NCI-H146 treated with DMSO at 0.1 percent for 48 hours (cell line): ENCODE measurements around the gene SPTBN1.
"Not testable (repeated sequence)": the region's sequence is repeated elsewhere in the genome, so short reads cannot be mapped to it uniquely, and the experiment has no call there.

ENCODE experiments used
- DNase-seq: peaks from one replicate; lab custom pipeline; 2025; ENCODE audit not compliant: unreplicated experiment; lab: John Stamatoyannopoulos, UW

The SPTBN1 gene

DNA sequence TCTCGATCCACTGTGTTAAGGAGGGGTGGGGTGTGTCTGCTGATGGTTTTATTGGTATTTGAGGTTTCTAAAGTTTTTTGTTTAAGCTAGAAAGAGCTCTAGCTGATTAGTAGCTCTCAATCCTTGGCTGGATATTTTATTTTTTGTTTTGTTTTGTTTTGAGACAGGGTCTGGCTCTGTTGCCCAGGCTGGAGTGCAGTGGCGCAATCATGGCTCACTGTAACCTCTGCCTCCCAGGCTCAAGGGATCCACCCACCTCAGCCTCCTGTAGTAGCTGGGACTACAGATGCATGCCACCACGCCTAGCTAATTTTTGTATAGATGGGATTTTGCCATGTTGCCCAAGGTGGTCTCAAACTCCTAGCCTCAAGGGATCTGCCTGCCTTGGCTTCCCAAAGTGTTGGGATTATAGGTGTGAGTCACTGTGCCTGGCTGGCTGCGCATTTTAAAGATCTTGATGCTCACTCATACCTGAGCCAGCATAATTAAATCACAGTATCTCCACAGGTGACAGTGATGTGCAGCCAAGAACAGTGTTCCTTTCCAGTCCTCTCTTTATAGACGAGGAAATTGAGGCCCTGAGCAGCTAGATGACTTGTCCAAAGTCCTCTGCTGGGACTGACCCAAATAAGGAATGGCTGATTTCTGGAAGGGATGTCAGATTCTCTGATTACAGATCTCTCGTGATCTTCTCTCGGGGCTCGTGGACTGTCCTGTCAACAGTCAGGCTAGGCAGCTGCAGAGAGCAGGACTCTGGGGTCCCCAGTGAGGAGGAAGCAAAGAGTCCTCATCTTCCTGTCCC, 44.5 kb downstream of the SPTBN1 start:
- DNase-seq: no peak

DNA sequence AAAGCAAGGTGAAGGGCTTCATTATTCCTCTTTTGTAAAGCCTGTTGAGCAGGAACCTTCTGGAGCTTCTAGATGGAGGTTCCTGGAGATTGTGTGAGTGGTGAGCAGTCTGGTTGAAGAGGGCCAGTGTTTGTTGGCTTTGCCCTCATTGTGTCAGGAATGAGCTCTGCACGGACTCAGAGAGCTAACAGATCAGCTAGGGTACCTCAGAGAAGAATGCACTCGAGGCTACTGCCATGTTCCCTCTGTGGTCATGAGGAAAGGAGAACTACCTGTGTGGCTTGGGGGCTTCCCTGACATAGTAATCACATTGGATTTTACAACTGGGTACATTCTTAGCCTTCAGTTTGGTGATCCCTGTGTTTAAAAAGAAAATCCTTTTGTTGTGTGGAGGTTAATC, 46.6 kb downstream of the SPTBN1 start:
- DNase-seq: no peak

DNA sequence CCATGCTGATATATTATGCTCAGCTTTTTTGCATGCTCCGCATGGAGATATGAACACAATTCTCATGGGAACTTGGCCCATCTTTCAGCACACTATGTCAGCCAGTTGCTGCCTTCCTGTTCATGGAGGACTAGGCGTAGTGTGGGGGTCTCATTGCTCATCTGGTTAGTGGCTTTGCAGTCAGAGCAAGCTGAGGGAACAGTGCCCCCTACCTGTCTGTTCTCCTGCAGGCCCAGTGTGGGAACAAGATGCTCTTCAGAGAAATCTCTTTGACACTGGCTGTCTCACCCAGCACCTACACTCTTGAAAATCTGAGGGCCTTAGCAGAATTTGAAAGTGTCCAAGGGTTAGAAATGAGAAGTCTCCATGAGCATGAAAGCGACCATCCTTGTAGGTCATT, 47.1 kb downstream of the SPTBN1 start:
- DNase-seq: peak; percentile 7

DNA sequence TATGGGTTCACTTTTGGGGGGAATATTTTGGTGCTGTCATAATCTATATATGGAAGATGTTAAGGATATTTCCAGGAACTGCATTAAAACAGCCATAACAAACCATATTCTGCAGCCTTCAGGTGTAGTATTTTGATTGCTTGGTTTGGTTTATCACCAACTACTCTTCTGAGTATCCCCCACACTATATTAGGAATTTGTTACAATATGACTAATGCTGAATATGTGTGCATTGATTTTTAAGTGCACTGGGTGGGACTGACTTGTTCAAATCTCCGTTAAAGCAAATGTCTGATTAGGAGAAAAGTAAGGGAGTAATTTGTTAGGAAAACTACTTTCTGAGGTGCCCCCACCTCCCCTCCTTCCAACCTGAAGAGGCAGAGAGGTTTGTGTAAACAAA, 47.7 kb downstream of the SPTBN1 start:
- DNase-seq: no peak

DNA sequence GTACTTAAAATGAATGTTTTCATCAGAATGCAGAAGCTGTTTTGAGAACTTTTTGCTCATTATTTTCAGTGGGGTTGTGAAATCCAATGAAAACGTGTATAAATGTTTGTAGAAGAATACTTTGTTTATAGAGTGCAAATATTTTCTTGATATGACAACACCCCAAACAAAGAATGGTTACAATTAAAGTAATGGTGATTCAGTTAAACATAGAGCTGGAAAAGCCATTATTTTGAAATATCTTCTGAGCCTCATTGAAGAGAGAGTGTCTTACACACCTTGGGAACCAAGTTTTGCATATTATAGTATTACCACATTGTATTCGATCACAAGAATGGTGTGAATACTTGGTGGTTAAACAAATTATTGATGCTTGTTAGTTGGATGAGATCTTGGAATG, 48.7 kb downstream of the SPTBN1 start:
- DNase-seq: no peak

DNA sequence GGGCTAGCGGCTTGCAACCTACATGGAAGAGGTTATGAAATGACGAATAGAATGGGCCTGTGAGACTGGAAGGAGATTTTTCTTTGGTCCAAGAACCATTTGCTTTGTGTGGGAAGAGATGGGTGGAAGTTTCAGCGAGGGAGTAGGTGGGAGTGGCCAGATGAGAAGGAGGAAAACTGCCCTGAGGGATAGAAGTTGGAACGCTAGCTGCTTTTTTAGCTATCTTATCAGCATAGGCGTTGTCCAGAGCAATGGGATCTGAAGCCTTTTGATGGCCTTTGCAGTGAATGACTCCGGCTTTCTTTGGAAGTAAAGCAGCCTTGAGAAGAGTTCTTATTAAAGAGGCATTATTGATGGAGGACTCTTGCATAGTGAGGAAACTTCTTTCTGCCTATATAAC, 52.4 kb downstream of the SPTBN1 start:
- DNase-seq: no peak

DNA sequence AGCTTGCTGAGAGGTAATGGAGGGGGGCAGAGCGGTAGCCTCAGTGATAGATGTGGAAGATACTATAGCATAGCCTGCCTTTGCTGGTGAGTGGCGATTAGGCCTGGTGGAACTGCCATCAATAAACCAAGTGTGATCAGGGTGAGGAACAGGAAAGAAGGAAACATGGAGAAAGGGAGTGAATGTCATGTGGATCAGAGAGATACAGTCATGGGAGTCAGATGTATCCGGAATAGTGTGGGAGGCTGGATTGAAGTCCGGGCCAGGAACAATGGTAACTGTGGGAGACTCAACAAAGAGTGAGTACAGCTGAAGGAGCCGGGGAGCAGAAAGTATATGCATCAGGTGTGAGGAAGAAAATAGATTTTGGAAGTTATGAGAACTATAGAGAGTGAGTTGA, 52.9 kb downstream of the SPTBN1 start:
- not testable (repeated sequence) for DNase-seq

DNA sequence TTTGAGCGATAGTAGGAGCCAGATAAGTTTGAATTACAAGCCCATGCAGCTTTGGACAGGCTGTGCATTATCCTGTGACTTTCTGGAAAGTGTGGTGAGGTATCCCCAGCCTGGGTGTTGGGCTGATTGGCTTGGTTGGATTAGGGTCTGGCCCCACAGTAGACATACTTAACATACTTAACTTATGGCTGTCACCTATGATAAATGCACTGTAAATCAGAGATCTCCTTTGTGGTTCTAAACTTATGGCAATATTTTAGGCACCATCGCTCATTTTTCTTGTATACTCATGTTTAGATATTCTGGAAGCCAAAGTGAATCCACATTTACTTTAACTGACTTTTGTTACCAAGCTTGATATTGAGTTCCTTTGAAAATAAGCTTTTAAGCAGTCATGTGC, 54.8 kb downstream of the SPTBN1 start:
- DNase-seq: no peak

DNA sequence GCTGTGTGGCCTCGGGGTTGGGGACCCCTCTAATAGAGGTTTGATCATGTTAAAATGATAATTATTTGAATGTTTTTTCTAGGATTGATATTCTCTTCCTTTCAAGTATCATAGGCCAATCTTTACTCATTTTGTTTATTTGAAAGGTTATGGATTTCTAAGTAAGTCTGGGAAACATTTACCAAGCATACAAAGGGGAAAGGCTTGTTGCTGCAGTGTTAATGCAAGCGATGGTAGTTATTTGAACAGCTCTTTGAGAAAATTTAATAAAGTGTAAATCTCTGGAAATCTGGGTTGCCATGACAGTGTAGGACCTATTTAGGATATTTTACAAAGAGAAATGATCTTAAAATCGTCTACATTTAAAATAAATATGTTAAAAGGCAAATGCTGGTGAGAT, 56.1 kb downstream of the SPTBN1 start:
- no peak for DNase-seq

DNA sequence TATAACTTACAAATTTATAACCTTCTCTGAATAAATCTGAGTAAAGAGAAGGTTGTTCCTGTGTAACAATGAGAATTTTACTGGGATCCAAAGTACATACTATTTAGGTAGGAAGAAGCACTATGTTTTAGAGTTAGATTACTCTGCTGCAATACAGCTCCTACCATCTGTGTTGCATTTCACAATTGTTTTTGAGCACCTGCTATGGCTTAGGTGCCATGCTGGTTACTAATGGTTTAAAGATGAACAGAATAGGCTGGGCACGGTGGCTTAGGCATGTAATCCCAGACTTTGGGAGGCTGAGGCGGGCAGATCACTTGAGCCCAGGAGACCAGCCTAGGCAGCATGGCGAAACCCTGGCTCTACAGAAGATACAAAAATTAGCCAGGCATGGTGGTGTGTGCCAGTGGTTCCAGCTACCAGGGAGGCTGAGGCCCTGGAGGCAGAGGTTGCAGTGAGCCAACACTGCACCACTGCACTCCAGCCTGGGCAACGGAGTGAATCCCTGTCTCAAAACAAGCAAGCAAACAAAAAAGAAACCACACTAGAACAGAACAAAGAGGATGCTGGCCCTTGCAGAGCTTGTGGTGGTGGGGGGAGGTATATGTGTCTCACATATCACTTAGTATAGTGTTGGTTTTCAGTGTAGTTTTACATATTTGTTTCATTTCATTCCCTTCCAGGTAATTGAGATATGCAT, 56.7 kb downstream of the SPTBN1 start:
- no peak for DNase-seq

DNA sequence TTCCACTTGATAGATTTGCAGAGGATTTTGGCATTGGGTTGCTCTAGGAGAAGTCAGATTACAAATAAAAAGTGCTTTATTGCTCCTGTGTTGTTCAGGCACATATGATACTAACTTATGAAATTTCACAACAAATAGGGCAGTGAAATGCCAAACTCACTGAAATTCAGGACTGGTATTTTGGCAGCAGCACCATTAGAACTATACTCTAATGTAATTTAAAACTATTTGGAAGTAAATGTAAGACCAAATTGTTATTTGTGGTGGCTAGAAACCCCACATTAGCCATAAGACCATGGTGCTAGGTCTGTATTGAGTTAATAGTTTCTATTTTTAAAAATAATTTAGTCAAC, 57.2 kb downstream of the SPTBN1 start:
- no peak for DNase-seq

DNA sequence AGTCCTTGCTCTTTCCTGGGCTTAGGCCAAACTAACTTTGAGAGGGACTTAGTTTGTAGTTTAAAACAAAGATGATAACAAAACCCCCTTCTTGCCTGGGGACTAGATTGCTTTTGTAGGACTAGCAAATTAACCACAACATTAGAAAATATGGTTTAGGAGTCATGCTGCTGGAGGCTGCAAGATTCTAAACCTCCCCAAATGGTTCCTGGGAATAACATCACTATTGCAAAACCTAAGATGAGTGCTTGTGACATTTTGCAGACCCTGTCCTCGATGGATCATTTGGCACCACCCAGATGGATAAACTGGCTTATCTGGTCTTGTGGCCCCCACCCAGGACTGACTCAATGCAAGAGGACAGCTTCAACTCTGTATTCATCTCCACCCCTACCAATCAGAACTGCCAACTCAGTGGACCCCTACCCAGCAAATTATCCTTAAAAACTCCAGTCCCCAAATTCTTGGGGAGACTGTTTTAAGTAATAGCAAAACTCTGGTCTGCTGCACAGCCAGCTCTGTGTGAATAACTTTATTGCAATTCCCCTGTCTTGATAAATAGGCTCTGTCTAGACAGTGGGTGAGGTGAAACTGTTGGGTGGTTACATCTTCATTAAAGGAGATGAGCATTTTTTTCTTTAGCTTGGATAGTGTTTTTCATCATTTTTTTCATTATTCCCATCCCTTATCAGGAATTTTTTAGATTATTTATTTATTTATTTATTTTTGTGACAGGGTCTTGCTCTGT, 58.9 kb downstream of the SPTBN1 start:
- no peak for DNase-seq

DNA sequence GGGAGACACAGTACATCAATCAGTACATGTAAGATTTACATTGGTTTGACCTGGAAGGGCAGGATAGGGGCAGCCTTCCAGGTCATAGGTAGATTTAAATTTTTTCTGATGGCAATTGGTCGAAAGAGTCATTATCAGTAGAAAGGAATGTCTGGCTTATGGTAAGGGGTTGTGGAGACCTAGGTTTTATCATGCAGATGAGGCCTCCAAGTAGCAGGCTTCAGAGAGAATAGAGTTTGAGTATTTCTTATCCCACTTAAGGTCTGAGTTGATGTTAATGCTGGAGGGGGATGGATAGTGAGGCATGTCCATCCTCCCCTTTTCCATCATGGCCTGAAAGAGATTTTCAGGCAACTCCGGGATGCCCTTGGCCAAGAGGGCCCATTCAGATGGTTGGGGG, 60.7 kb downstream of the SPTBN1 start:
- no peak for DNase-seq

DNA sequence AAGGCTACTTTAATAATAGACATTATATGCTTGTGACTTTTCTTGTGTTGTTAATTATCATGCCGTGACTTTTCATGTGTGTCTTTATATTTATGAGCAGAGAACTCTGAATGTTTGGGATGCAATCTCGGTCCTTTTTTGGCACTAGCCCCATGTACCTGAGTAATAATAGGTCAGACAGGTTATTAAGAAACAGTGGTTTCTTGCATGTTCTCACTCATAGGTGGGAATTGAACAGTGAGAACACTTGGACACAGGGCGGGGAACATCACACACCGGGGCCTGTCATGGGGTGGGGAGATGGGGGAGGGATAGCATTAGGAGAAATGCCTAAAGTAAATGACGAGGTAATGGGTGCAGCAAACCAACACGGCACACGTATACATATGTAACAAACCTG, 61.9 kb downstream of the SPTBN1 start:
- not testable (repeated sequence) for DNase-seq

DNA sequence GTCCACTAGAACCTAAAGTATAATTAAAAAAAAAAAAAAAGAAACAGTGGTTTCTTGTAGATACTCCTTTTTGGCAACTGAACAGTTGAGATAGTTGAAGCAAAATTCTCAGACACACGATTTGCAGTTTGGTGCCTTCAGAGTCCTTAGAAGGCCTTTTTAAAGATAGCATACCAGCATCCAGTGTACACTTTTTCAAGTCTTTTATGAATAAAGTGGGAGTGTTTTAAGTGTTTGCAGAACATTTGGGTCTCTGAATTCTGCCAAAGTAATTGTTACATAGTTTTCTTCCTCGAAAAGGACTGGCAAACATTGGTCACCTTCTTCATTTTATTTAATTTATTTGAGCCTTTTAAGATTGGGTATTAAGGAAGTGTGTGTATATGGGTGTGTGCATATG, 62.3 kb downstream of the SPTBN1 start:
- no peak for DNase-seq

DNA sequence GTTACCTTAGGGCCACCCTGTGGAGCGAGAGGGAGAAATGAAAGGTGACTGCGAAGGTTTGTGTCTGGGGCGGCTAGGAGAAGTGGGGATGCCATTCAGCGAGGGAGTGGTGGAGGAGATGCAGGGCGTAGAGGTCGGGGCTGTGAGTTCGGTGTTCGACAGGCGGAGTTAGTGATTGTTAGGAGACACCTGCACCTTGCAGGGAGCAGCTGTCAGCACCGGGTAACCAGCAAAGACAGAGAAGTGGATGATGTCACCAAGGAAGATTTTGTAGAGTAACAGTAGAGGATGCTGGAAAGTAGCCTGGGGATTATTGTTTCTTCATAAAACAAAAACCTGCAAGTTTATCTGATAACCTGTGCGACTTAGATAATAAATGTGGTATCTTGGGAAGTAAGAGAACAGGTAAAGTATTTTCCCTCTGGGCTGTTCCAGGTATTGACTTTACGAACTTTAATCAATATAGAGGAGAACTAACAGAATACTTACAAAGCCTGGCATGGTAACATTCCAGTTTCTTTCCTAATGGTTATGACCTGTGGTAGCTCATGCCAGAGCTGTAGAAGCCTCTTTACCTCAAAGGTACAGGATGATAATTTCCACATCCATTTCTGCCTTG, 63.8 kb downstream of the SPTBN1 start:
- peak; percentile 5 for DNase-seq

DNA sequence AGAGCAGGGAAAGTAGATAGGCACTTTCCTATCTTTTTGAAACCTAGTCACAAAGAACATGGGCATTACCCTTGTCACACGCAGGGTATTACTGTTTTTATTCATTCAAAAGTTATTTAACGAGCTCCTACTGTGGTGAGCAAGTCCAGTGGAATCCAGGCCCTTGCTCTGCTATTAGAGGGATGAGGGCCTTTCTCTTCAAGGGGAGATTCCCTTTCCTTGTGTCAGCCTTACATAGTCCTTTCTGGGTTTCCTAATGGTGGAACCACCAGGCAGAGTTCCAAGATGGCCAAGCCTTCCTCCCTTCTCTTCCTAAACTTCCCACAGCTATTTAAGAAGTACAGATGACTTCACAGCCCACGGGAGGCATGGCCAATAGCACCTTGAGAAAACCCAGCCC, 64.6 kb downstream of the SPTBN1 start:
- DNase-seq: no peak

DNA sequence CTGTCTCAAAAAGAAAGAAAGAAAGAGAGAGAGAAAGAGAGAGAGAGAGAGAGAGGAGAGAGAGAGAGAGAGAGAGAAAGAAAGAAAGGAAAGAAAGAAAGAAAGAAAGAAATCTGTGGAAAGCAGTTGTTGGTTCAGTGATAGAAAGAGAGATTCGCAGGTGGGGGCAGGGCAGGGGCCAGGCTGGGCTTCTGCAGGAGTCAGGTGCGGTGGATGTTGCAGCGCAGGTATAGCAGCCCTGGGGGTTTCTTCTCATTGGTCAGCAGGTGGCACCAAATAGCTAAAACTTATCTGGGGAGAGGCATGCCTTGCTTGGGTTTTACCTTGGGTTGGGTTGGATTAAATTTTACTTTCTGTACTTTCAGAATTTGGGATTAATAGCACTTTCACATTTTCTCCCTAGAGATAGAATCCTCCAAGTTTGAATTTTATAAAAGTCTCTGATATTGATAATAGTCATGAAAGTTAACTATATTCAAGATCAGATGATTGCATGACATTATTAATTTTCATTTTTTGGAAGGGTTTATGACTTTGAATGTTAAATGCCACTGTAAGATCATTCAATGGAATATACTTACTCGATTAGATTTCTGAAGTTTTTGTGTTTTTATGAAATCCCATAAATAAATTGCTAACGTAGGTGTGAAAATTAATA, 66.6 kb downstream of the SPTBN1 start:
- DNase-seq: peak; percentile 60

DNA sequence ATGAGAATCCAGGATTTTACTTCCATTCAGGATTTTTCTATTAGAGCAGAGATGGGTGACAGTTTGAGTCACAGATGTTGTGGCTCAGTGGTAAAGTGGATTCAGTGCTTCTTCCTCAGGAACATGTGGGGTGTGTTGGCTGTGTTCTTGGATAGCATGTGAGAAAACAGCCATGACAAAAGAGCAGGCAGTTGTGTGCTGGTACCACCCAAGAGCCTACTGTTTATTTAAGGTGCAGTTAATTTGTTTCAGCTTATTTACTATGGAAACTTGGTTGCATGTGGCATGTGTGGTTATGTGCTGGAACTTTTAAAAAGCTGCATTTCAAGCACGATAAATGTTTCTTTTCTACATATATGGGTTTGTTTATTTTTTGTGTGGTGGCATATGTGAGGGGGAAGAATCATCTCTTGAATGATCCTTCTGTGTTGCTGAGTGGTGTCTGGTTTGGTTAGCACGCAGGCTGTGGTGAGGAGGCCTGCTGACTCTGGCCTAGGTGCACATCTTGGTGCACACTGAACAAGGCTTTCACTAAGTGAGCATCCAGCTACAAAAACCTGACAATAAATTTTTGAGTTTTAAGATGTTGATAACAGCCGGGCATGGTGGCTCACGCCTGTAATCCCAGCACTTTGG, 67.3 kb downstream of the SPTBN1 start:
- no peak for DNase-seq

DNA sequence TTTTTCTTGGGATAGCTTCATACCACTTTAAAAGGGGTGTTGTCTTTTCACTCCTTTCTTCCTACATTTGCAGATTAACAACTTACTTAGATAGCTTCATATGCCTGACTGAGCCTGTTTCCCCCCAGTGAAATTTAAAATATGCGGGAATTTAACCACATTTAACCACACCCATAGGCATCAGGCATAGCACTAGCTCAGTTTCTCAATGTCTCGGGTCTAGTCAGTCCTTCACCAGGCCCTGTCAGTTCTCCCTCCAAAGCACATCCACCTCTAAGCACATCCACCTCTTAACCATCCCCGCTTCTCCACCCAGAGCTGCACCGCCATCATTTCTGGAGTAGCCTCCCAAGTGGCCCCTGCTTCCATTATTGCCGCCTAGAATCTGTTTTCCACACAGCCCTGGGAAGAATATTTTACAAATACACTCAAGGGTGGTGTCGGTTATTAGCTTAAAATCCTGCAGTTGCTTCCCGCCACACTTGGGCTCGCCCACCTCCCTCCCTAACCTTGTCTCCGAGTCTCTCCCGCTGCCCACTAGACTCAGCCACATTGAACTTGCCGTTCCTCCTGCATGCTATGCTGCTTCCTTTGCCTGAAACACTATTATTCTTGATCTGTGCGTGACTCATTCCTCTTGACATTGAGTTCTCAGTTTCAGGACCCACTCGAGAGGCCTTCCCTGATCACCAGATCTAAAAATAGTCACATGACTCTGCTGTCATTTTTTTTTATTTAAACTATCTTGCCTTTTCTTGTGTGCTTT, 68.3 kb downstream of the SPTBN1 start:
- DNase-seq: no peak
